LNCAP (cell line): Measurements from ENCODE around the gene KCNQ2.

Source experiments
- CTCF ChIP-seq: fragments of 450-650 bp; IDR thresholded peaks from 2 replicates; pipeline ENCODE4 v1.5.1; 2017; ENCODE audit warnings: mild to moderate bottlenecking

Gene KCNQ2

GRCh38 chr20:63416631-63417030 lies 55.8 kb downstream of the KCNQ2 start:
- no peak for TF ChIP-seq CTCF

- TF ChIP-seq CTCF: no peak
Observed at GRCh38 chr20:63415647-63416391, 56.6 kb downstream of the KCNQ2 start.

DNA sequence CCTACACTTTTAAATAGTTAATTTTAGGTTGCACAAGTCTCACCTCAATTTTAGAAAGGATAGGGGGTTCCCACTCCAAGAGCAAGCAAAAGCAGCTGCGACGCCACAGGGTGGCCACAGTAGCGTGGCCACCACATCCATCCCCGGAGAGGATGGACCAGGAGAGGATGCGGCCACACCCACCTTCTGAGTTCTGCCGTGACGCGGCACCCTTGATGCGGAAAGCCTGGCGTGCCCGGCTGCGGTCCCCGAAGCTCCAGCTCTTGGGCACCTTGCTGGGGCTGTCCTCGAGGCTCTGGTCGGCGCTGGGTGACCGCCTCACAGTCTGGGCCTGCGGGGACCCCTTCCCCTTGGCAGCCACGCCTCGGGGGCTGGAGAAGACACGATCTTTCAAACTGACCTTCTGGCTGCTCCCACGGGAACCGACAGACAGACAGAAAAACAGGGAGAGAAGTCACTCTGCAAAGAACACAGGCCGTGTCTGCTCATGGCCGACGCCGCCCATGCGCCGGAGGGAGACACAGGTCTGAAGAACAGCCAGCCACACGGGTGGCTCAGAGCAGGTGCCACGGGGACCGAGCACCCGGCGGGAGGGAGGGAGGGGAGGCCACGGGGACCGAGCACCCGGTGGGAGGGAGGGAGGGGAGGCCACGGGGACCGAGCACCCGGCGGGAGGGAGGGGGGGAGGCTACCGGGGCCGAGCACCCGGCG lies 57.6 kb downstream of the KCNQ2 start:
- no peak for TF ChIP-seq CTCF

DNA sequence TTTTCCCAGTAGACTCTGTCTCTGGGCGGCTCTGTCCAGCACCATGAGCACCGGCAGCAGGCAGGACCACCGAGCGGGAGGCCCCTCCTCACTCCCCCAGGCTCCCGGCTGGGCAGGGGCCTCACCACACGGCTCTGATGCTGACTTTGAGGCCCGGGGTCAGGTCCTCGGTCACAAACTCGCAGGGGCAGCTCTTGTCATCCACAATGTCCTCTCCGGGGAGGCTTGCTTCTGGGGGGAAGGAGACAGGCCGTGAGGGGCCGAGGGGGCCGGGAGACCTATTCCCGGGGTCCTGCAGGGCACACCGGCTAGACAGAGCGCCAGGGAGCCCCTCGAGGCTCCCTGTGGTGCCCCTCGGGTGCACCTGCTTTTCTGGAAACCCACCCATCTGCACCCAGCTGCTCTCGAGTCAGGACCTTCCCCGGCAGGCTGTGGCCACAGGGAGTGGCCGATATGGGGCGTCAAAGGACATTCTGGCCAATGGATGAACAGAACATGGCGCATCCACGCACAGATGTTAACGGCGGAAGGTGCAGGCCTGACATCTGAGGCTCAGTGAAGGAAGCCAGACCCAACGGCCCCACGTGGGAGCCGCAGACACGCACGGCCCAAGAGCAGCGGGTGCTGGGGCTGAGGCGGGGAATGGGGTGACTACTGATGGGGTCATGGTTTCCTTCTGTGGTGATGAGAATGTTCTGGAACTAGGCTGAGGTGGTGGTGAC lies 58.3 kb downstream of the KCNQ2 start:
- TF ChIP-seq CTCF: no peak

- TF ChIP-seq CTCF: no peak
Observed at GRCh38 chr20:63413323-63413722, 59.1 kb downstream of the KCNQ2 start.

DNA sequence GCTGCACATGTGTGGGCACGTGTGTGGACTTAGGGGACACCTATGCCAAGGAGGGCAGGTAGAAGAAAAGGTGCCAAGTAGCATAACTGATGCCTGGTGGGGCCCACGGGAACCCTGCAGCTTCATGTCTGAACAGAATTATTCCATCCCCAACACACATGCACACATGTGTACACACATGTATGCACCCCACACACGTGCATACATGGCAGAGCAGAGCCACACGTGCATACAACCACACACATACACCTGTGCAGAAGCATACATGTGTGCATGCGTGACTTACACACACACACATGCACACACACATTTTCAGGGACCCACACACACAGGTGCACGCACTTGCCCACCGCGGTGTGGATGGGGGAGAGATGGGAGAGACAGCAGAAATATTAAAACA lies 59.6 kb downstream of the KCNQ2 start:
- TF ChIP-seq CTCF: no peak

GRCh38 chr20:63411898-63412631 lies 60.4 kb downstream of the KCNQ2 start:
- TF ChIP-seq CTCF: no peak
